OCI-LY7 (cell line): Measurements from ENCODE around the gene ATXN1.

Experiments
- CTCF ChIP-seq: fragments of 200-600 bp; sonication (generic); conservative IDR thresholded peaks from 2 replicates; pipeline ENCODE4 v1.5.1; 2014; ENCODE audit warnings: mild to moderate bottlenecking, antibody characterized with exemption, low read length, moderate library complexity, mixed read lengths
- EZH2phosphoT487 ChIP-seq: fragments of 200-600 bp; sonication (generic); IDR thresholded peaks from 2 replicates; pipeline ENCODE4 v1.6.1; 2018; ENCODE audit warnings: low read depth, borderline replicate concordance, mild to moderate bottlenecking, mixed run types, antibody characterized with exemption, low read length, moderate library complexity, mixed read lengths

- TF ChIP-seq CTCF (no peak), EZH2phosphoT487 (no peak)
Observed at GRCh38 chr6:16570221-16570553, 191.1 kb downstream of the ATXN1 start.
